Loucy (cell line): ENCODE results near the gene FER.
"Not testable (repeated sequence)": the region's sequence is repeated elsewhere in the genome, so short reads cannot be mapped to it uniquely, and the experiment has no call there.

Experiments used
- H2AFZ ChIP-seq: fragments of 200-600 bp; sonication (generic); 2 replicates; pipeline ENCODE4 v1.6.0; 2016; ENCODE audit warnings: antibody characterized with exemption, mild to moderate bottlenecking, low read length, moderate library complexity
- H3F3A ChIP-seq: fragments of 200-600 bp; 2 replicates; pipeline ENCODE4 v1.6.0; 2016; ENCODE audit warnings: antibody characterized with exemption, low read depth, mild to moderate bottlenecking
- H3K27me3 ChIP-seq: fragments of 200-600 bp; sonication (generic); 2 replicates; pipeline ENCODE4 v1.6.1; 2014; ENCODE audit warnings: low read length, mild to moderate bottlenecking; ENCODE audit not compliant: insufficient read depth, poor library complexity, severe bottlenecking
- H3K36me3 ChIP-seq: fragments of 200-600 bp; sonication (generic); 2 replicates; pipeline ENCODE4 v1.6.1; 2016; ENCODE audit warnings: low read length; ENCODE audit not compliant: insufficient read depth
- H3K4me1 ChIP-seq: fragments of 200-600 bp; sonication (generic); 2 replicates; pipeline ENCODE4 v1.5.1; 2014; ENCODE audit warnings: low read length, mild to moderate bottlenecking; ENCODE audit not compliant: insufficient read depth, poor library complexity, severe bottlenecking
- H3K4me2 ChIP-seq: fragments of 200-600 bp; sonication (generic); 2 replicates; pipeline ENCODE4 v1.6.0; 2014; ENCODE audit warnings: antibody characterized with exemption, low read length, low read depth, mild to moderate bottlenecking; ENCODE audit not compliant: poor library complexity, severe bottlenecking
- H3K4me3 ChIP-seq: fragments of 200-600 bp; sonication (generic); 2 replicates; pipeline ENCODE4 v1.5.1; 2014; ENCODE audit warnings: low read length, mild to moderate bottlenecking, mixed read lengths; ENCODE audit not compliant: poor library complexity, severe bottlenecking
- H3K79me2 ChIP-seq: fragments of 200-600 bp; sonication (generic); 2 replicates; pipeline ENCODE4 v1.6.1; 2014; ENCODE audit warnings: low read length; ENCODE audit not compliant: insufficient read depth
- H3K9ac ChIP-seq: fragments of 200-600 bp; sonication (generic); 2 replicates; pipeline ENCODE4 v1.6.0; 2014; ENCODE audit warnings: mild to moderate bottlenecking, low read depth, low read length, moderate library complexity; ENCODE audit not compliant: poor library complexity, severe bottlenecking
- H3K9me2 ChIP-seq: fragments of 200-600 bp; sonication (generic); replicated peaks from 2 replicates; pipeline ENCODE4 v1.6.1; 2016; ENCODE audit warnings: low read depth, low read length, mixed read lengths
- H3K9me3 ChIP-seq: fragments of 200-600 bp; sonication (generic); 2 replicates; pipeline ENCODE4 v1.6.1; 2014; ENCODE audit warnings: mild to moderate bottlenecking, antibody characterized with exemption, low read length, low read depth; ENCODE audit not compliant: insufficient read depth
- H4K20me1 ChIP-seq: fragments of 200-600 bp; sonication (generic); 2 replicates; pipeline ENCODE4 v1.6.0; 2014; ENCODE audit warnings: antibody characterized with exemption, low read length, mild to moderate bottlenecking; ENCODE audit not compliant: insufficient read depth, poor library complexity, severe bottlenecking
- EZH2phosphoT487 ChIP-seq: fragments of 200-600 bp; IDR thresholded peaks from 2 replicates; pipeline ENCODE4 v1.6.1; 2018; ENCODE audit warnings: antibody characterized with exemption, mild to moderate bottlenecking, moderate library complexity, borderline replicate concordance
- TF ChIP-seq, protein P1 (sequence below): fragments of 200-600 bp; sonication (generic); conservative IDR thresholded peaks from 2 replicates; pipeline ENCODE4 v1.5.1; 2014; ENCODE audit warnings: mild to moderate bottlenecking, antibody characterized with exemption, low read length

Gene FER

DNA sequence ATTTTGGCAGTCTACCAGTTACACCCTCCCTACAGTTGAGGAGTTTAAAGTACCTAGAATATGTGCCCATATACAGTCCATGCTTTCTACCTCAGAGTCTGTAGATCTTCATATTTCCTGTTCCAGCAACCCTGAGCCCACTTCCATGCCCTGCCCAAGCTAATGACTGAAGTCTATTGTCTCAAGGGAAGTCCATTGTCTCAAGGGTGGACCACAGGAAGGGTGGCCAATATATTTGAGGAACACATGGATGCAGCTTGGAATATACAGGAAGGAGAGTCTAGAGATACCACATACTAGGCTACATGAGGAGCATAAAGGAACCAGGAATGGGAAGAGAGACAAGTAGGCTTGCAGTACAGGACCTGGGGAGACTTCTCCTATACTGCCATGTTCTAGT lies 274.4 kb downstream of the FER start:
- no peak for TF ChIP-seq EZH2phosphoT487
- TF ChIP-seq, protein P1, sequence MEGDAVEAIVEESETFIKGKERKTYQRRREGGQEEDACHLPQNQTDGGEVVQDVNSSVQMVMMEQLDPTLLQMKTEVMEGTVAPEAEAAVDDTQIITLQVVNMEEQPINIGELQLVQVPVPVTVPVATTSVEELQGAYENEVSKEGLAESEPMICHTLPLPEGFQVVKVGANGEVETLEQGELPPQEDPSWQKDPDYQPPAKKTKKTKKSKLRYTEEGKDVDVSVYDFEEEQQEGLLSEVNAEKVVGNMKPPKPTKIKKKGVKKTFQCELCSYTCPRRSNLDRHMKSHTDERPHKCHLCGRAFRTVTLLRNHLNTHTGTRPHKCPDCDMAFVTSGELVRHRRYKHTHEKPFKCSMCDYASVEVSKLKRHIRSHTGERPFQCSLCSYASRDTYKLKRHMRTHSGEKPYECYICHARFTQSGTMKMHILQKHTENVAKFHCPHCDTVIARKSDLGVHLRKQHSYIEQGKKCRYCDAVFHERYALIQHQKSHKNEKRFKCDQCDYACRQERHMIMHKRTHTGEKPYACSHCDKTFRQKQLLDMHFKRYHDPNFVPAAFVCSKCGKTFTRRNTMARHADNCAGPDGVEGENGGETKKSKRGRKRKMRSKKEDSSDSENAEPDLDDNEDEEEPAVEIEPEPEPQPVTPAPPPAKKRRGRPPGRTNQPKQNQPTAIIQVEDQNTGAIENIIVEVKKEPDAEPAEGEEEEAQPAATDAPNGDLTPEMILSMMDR, result no peak
- no peaks in the 10 kb centered on the region for H3K36me3 ChIP-seq
- H3K4me3 ChIP-seq, result no peak overlapping the region
- H3K79me2 ChIP-seq, result no peaks in the 10 kb centered on the region
- H3K27me3 ChIP-seq, result no peaks in the 10 kb centered on the region
- H3K9me3 ChIP-seq, result no peaks in the 10 kb centered on the region
- H3K4me2 ChIP-seq, result no peak overlapping the region
- H3K4me1 ChIP-seq, result peaks cover 9% of the 10 kb centered on the region
- no peaks in the 10 kb centered on the region for H3K9me2 ChIP-seq
- peaks cover 13% of the 10 kb centered on the region for H4K20me1 ChIP-seq
- no peaks in the 10 kb centered on the region for H3F3A ChIP-seq
- no peak overlapping the region for H3K9ac ChIP-seq
- no peak overlapping the region for H2AFZ ChIP-seq

DNA sequence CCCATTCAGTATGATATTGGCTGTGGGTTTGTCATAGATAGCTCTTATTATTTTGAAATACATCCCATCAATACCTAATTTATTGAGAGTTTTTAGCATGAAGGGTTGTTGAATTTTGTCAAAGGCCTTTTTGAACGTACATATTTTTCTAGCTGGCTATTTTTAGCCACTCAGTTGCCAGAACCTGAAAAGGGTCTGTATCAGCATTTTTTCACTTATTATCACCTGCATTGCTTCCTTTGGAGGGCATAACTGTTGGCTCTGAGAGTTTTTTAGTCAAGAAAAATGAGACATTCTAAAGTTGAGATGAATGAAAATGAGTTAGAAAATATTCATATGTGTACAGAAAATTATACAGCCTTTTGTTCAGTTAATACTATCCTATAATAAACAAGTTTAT lies 278.0 kb downstream of the FER start:
- H3K4me2 ChIP-seq, H4K20me1 ChIP-seq: not testable (repeated sequence)

DNA sequence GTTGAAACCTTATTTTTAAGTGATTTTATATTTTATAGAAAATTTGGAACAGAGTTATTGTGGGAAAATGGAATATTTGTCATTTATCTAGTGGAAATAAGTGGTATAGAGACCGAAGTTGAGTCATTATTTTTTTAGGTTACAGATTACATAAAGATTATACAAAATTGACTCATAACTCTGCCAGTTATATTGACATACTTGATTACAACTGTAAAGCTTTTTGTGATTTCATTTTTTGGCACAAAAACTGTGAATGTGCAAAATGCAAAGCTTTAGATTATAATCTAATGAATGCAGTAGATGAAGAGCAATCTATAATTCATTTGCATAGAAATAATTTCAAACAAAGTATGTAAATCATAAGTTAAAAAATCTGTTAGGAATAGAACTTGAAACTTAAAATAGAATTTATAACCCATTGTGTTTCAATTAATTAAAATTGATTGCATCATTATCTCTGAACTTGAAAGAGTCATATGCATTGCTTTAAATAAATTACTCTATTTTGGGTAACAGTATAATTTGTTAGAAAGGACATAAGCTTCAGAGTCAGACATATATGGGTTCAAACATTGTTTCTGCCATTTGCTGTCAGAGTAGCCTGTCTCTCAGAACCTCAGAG lies 280.4 kb downstream of the FER start:
- Histone ChIP-seq H3K27me3 (no peaks in the 10 kb centered on the region), H3K79me2 (no peaks in the 10 kb centered on the region), H3K9ac (no peak overlapping the region), H4K20me1 (no peaks in the 10 kb centered on the region), H3K4me2 (no peak overlapping the region), H3K9me2 (no peaks in the 10 kb centered on the region), H3K36me3 (no peaks in the 10 kb centered on the region), H3K9me3 (no peaks in the 10 kb centered on the region), H3F3A (no peaks in the 10 kb centered on the region), H2AFZ (no peak overlapping the region), H3K4me1 (peaks cover 6% of the 10 kb centered on the region), H3K4me3 (no peak overlapping the region)
- no peak for TF ChIP-seq EZH2phosphoT487
- TF ChIP-seq, protein P1, result no peak

More for the DNA sequence above, 278.0 kb downstream of the FER start:
- H3K9me3 ChIP-seq, H3K27me3 ChIP-seq, H2AFZ ChIP-seq, H3K9ac ChIP-seq, H3K9me2 ChIP-seq, H3F3A ChIP-seq, H3K79me2 ChIP-seq, H3K4me1 ChIP-seq, H3K4me3 ChIP-seq, H3K36me3 ChIP-seq: not testable (repeated sequence)

DNA sequence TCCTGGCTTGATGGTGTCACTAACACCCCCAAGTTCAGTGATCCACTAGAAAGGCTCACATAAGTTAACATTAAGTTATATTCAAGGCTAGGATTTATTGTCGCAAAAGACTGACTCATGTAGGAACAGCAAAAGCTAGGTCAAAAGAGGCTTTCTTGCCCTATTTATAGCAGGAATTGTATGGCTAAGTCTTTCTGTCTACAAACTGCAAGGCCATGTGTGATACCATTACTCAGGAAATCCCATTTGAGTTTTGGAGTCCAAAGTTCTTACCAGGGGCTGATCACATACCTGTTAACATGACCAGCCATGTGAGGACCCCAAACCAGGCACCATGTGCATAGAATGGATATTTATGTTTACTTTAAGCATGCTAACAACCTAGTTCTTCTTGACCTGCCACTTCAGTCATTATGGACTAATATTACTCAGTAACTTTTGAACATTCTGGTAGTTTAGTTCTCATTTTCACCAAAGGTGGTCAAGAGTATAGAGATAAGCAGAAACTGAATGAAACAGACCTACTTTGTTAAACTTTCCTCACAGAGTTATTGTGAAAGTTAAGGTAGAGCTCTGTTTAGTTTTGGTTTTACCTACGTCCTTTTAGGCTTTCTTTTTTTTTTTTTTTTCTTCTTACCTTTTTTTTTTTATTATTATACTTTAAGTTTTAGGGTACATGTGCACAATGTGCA lies 281.1 kb downstream of the FER start:
- no peaks in the 10 kb centered on the region for H3K27me3 ChIP-seq
- H4K20me1 ChIP-seq, result no peaks in the 10 kb centered on the region
- no peaks in the 10 kb centered on the region for H3K9me2 ChIP-seq
- no peak overlapping the region for H3K4me3 ChIP-seq
- H2AFZ ChIP-seq, result no peak overlapping the region
- H3K9ac ChIP-seq, result no peak overlapping the region
- H3K36me3 ChIP-seq, result no peaks in the 10 kb centered on the region
- no peaks in the 10 kb centered on the region for H3F3A ChIP-seq
- H3K4me1 ChIP-seq, result peaks cover 6% of the 10 kb centered on the region
- no peaks in the 10 kb centered on the region for H3K79me2 ChIP-seq
- no peak for TF ChIP-seq EZH2phosphoT487
- TF ChIP-seq, protein P1, result no peak
- no peaks in the 10 kb centered on the region for H3K9me3 ChIP-seq
- no peak overlapping the region for H3K4me2 ChIP-seq
